Activated T-cell treated with anti-CD3 and anti-CD28 coated beads for 24 hours (primary cell): ENCODE results near the gene ENPP7.

Experiments
- DNase-seq: peaks from one replicate; pipeline ENCODE4 v3.0.0-alpha.2; 2020; ENCODE audit warnings: low read depth

ENPP7 gene

GRCh38 chr17:79778504-79779083 is 47.9 kb downstream of the ENPP7 start:
- no peak for DNase-seq

DNA sequence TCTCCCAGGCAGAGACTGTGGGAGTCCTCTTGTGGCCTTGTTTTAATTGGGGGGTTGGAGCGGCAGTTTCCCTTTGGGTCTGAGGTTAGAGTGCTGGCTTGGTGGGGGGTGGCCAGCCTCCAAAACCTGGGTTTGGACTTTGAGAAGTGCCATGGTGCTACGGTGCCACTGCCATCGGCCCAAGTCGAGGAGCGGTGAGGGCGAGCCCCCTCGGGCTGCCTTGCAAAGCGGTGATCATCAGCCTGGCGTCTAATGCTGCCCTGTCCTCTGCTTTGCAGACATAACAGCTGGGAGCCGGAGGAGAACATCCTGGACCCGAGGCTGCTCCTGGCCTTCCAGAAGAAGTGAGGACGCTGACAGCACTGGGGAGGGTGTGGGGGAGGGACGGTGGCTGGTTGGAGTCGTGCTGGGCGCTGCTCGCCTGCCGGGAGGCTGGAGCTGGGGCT is 48.4 kb downstream of the ENPP7 start:
- DNase-seq = no peak

- DNase-seq = no peak
These were observed 49.1 kb downstream of the ENPP7 start for GRCh38 chr17:79779661-79780365.

DNA sequence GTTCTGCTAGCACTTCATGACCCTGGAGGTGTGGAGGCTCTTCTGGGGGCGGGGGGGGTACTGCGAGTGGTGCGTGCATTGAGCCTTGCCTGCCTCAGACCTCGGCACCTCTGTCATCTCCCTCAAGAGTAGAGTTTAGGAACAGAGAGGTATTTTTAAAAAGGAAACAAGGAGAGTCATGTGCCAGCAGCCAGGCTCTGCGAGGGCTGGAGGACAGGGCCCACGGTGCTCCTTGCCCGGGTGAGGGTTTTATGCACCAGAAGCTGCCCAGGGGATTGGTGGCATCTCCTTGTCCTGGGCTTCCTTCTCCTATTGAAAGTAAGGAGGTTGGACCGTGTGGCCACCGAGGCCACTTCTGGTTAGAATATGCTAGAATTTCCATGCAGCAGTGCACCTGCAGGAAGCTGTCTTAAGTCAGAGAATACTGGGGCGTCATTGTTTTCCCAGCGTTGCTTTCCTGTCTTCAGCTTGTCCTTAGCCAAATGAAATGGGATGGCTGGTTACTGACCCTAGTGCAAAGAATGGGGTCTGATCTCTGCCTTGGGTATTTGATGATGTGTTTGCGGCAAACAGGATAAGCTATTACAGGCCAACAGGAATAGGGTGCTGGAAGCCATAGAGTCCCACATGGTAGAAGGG is 50.4 kb downstream of the ENPP7 start:
- no peak for DNase-seq

- no peak for DNase-seq
These were observed 51.2 kb downstream of the ENPP7 start for GRCh38 chr17:79781736-79782575.

GRCh38 chr17:79783891-79784290 is 53.1 kb downstream of the ENPP7 start:
- DNase-seq = no peak

DNA sequence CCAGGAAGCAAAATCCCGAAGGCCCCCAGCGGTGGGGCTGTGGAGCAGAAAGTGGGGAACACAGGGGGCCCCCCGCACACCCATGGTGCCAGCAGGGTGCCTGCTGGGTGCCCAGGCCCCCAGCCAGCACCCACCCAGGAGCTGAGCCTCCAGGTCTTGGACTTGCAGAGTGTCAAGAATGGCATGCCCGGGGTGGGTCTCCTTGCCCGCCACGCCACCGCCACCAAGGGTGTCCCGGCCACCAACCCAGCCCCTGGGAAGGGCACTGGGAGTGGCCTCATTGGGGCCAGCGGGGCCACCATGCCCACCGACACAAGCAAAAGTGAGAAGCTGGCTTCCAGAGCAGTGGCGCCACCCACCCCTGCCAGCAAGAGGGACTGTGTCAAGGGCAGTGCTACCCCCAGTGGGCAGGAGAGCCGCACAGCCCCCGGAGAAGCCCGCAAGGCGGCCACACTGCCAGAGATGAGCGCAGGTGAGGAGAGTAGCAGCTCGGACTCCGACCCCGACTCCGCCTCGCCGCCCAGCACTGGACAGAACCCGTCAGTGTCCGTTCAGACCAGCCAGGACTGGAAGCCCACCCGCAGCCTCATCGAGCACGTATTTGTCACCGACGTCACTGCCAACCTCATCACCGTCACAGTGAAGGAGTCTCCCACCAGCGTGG is 53.7 kb downstream of the ENPP7 start:
- DNase-seq = no peak

GRCh38 chr17:79785017-79785899 is 54.5 kb downstream of the ENPP7 start:
- no peak for DNase-seq

DNA sequence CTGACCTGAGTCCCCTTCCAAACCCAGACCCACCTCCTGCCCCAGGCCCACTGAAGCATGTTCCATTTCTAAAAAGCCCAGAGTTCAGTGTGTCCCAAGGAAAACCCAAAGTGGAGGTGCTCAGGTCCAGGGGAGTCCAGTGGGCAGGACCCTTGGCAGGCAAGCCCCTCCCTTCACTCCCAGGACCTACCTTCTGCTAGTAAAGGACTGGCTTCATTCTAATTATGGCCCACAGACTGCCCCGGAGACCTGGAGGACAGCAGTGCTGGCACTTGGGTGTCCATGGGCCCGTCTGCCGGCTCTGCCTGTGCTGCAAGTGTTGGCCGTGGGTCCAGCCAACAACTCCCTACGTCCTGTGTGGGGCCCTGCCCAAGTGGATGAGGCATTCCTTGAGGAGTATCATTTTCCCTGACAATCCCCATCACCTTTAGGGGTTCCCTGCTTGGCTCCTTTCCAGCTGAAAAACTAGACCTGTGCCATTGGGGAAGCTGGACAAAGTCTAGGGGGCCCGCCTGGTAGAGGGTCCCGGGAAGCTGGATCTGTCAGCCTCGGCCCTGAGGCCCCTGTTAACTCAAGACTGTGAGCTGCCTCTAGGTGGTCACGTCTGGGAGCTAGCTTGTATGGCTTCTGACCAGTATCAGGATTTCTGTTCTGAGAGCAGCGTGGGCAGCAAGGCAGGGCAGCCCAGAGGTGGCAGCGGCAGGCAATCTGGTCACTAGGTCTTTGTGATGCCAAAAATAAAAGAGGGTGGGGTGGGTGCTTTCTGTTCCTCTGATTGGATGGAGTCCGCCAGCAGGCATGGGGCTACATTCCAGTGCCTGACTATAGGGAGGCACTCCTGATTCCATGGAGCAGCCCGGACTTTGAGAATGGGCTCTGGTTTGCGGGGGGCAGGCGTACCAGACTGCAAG is 55.4 kb downstream of the ENPP7 start:
- no peak for DNase-seq

DNA sequence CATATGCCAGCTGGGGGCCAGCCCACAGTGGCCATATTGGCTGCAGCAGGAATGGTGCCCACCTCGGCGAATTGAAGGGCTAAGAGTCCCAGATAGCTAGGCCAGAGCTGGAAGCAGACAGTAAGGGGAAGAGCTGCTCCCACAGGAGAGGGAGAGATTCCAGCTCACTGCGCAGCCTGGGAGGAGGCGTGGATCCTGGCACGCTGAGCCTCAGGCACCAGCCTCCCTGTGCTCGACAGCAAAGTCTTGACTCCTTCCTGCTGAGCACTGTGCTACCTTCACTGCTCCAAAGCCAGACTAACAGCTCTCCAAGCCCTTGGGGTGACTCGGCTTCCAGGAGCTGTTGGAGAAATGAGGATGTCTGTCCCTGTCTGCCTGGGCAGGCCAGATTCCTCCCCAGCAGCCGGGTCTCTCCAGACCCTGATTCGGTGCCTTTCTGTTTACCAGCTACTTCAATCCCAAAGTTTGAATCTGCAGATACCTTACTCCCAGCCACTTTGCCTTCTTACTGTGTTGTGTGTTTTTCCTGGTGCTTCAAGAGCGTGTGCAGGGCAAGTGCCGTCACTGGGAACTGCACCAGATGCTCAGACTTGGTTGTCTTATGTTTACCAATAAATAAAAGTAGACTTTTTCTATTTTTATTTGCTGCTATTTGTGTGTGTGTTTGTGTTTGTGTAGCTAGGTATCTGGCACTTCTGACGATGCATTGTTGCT is 56.3 kb downstream of the ENPP7 start:
- DNase-seq = no peak

- DNase-seq = no peak
These were observed 57.7 kb downstream of the ENPP7 start for GRCh38 chr17:79788455-79788854.

DNA sequence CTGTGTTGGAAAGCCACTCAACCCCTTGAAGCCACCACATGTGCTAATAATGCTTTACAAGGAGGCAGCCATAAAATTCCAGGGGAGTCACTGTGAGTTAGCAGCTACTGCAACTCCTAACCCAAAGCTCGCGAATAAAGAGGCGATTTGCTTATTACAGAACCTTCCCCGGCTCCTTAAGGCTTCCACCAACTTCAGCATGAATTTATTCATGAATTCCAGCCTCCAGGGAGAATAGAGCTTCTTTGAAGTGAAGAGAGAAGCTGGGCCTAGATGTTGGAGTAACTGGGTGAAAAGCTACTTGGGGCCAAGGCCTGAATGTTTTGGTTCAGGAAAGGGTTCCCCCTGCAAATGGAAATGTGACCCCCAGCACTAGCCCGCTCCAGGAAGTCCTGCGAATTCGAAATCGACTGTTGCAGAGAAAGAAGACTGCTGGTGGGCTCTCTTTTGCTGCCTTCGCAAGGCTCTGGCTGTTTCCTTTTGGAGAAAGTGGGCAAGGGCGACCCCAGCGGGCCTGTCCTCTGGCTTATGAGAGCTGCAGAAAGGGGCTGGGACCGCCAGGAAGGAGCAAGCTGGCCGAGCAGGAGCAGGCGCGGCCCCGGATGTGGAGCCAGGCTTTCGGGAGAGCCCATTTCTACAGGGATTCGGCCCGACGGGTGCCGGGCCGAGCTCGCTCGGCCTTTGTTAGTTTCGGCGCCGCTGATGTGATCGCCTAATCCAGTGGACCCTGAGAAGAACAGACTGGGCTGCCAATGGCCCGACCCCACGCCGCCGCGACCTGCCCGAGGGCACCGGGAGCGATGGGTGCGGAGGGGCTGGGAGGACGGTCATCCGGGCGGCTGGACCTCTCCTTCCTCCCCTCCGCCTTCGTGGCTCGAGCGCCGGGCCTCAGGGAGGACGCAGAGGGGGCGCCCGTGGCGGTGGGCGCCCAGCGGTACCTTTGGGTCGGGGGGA is 58.5 kb downstream of the ENPP7 start:
- no peak for DNase-seq

DNA sequence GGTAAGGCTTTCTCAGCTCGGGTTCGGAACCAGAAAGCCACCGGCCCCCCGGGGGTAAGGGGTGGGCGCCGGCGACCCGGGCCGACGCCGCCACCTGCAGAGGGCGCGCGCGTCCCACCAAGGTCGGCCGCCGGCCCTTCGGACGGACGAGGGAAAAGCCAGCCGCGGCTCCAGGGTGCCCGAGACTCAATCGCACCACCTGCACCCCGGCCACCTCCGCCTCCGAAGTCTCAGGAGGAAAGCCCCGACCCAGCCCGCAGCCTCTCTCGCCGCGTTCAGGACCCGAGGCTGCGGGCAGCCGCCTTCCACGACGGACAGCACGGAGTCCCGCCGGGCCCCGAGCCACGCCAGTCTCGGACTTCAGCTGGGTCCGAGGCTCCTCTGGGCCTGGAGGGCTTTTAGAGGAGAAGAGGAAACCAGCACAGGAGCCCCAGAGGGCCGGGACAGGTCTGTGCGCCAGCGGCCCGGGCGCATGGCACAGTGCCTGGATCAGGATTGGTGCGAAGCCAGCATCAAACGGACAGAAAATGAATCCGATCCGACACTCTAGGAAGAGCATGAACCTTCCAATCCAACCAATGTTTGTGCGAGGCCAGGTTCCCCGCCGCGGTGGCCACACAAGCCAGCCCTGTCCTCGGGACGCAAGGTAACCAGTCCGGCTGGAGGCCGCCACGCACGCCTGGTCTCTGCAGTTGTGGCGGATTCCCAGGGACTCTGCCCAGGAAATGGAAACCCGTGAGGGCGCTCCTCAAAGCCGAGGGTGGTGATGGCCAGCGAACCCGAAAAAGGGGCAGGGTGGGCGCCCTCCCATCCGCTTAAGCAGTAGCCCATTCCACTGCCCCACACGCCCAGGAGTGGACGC is 59.4 kb downstream of the ENPP7 start:
- no peak for DNase-seq

DNA sequence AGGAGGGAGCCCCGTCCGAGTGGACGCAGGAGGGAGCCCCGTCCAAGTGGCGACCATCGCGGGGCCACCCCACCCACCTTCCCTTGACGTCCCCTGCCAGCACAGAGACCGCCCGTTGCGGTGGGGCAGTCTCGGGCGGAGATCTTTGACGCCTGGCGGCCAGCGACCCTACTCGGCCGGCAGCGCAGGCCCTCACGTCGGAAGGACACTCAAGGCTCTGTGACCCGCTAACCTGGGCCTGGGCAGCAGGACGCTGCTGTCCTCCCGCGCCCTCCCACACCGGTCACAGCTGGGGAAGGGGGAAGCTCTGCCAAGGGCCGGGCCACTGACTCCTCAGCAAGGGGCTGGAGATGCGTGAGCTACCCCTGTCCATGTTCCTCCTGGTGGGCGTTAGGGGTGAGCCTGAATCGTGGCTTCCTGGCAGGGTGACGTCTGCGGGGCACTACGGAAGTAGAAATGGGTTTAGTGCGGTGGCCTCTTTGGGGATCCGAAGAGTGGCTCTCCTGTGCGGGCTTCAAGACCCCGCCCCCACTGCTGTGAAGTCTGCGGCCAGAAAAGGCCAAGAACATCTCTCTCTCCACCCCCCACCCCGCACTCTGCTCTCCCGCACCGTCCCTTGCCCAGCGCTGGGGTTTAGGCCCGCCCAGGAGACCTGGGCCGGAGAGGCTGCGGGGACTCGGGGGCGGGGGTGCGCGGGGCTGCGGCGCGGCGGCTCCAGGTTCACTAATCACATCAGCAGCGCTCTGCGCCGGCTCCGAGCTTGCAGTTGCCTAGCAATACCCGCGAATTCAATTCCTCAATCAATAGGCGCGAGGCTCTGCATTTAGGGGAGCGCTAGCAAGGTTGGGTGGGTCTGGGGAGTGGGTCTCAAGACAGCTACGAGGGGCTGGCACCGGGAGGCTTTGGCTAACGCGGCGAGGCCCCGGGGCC is 60.3 kb downstream of the ENPP7 start:
- DNase-seq = no peak

DNA sequence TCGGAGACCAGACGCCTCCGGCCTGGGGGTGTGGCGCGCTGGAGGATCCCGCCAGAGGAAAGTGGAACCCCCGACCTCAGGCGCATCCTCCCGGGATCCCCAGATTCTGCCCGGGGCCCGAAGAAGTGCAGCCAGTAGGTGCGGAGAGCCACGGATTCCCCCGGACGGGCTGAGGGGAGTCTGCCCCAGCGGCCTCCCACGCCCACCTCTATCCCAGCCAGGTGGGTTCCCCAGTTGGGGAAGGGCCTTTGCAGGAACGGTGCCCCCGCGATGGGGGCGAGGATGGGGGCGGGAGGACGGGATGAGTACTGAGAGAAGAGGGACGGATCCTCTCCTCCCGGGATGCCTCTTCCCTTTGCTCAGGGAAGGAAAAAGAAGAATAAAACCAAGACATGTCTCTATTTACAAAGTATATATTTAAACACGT is 61.0 kb downstream of the ENPP7 start:
- DNase-seq = no peak
